GM21825 (cell line): Measurements from ENCODE around the gene METAP2.
"Not testable (repeated sequence)": the region's sequence is repeated elsewhere in the genome, so short reads cannot be mapped to it uniquely, and the experiment has no call there.

ENCODE experiments used
- ATAC-seq: cut with Tn5 transposase; IDR thresholded peaks from one replicate; pipeline ENCODE4 v1.9.1; 2021; ENCODE audit warnings: mild to moderate bottlenecking, moderate library complexity; ENCODE audit not compliant: unreplicated experiment

METAP2 gene

GRCh38 chr12:95462081-95462480 lies 11.9 kb upstream of the METAP2 start:
- no peak for ATAC-seq

DNA sequence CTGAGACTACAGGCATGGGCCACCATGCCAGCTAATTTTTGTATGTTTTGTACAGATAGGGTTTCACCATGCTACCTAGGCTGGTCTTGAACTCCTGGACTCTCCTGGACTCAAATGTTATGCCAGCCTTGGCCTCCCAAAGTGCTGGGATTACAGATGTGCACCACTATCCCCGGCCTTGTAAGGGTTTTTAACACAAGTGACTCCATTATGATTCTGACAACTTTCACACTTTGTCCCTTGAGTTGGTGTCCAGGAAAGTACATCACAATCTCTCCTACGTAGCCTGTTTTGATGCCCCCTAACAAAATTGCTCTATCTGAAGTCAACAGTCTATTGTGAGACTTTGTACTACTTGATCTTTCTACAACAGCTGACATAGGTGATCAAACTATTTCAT lies 11.4 kb upstream of the METAP2 start:
- no peak for ATAC-seq

GRCh38 chr12:95463050-95463449 lies 10.9 kb upstream of the METAP2 start:
- ATAC-seq = no peak

- ATAC-seq = not testable (repeated sequence)
Observed at GRCh38 chr12:95463776-95464175, 10.2 kb upstream of the METAP2 start.

- ATAC-seq = no peak
Observed at GRCh38 chr12:95465275-95465674, 8.7 kb upstream of the METAP2 start.

GRCh38 chr12:95470300-95470699 lies 3.7 kb upstream of the METAP2 start:
- no peak for ATAC-seq

- ATAC-seq = peak; percentile 40
Observed at GRCh38 chr12:95473231-95473883, 595 bp upstream of the METAP2 start.

DNA sequence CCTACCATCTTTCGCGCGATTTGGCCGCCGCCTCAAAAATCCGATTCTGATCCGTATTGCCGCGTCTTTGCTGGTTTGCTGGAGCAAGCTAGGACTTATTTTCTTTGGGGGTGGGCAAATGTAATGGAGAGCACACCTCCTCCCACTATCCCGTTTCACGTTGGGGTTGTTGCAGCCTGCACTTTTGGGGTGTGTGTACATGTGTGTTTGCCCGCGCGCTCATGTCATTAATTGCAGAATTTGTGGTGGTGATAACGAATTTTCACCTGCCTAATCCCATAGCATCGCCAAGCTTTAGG lies 657 bp downstream of the METAP2 start:
- ATAC-seq = no peak

DNA sequence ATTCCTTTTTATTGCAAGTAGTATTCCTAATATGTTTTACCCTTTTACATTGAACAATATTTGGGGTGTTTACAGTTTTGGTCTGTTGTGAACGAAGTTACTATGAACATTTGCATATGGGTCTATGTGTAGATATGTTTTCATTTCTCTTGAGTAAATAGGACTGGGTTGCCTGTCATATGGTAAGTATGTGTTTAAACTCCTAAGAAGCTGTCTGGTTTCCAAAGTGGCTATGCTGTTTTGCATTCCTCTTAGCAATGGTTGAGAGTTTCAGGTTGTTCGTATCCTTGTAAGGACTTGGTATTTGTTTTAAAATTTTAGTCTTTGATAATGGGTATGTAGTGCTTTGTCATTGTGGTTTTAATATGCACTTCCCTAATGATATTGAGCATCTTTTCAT lies 6.3 kb downstream of the METAP2 start:
- ATAC-seq = no peak

DNA sequence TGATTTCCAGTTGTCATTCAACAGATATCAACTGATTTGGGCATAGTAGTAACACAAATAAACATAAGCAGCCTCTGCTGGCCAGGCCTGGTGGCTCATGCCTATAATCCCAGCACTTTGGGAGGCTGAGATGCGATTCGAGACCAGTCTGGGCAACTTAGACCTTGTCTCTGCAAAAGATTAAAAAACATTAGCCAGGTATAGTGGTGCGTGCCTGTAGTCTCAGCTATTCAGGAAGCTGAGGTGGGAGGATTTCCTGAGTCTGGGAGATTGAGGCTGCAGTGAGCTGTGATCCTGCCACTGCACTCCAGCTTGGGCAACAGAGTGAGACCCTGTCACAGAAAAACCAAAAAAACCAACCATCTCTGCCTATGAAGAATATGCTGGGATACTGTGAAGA lies 7.1 kb downstream of the METAP2 start:
- ATAC-seq = no peak

DNA sequence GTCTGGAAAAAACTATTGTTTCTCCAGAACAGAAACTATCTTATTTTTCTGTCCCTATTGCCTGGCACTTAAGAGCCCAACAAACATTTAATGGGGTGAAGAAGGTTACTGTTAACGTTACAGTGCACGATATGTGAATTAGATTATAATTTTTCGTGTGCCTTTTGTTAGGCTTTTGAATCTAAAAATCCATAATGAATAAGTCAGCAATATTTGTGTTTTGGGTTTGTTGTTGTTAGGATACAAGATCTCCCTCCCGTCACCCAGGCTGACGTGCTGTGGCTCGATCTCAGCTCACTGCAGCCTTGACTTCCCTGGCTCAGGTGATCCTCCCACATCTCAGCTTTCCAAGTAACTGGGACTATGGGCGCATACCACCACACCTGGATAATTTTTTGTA lies 7.9 kb downstream of the METAP2 start:
- no peak for ATAC-seq

GRCh38 chr12:95482564-95482963 lies 8.6 kb downstream of the METAP2 start:
- not testable (repeated sequence) for ATAC-seq

GRCh38 chr12:95484524-95484923 lies 10.6 kb downstream of the METAP2 start:
- no peak for ATAC-seq

GRCh38 chr12:95487024-95487423 lies 13.1 kb downstream of the METAP2 start:
- no peak for ATAC-seq

- no peak for ATAC-seq
Observed at GRCh38 chr12:95492462-95492861, 18.5 kb downstream of the METAP2 start.

GRCh38 chr12:95494888-95495287 lies 20.9 kb downstream of the METAP2 start:
- no peak for ATAC-seq

DNA sequence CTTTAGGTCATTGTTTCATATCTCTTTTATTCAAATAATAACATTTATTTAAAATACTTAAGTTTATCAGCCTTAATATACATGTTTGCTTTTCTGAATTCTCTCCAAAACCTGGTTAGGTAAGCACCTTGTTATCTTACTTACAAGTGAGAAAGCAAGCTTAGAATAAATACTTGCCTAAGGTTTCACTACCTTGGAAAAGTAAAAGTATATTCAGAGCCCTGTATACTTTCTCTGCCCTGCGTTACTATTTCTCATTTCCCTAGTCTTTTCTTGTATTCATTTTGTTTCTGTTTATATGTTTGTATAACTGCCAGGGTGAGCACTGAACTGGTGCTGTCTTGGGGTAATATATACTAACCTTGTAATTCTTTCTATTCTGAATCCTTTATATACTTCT lies 21.5 kb downstream of the METAP2 start:
- no peak for ATAC-seq

DNA sequence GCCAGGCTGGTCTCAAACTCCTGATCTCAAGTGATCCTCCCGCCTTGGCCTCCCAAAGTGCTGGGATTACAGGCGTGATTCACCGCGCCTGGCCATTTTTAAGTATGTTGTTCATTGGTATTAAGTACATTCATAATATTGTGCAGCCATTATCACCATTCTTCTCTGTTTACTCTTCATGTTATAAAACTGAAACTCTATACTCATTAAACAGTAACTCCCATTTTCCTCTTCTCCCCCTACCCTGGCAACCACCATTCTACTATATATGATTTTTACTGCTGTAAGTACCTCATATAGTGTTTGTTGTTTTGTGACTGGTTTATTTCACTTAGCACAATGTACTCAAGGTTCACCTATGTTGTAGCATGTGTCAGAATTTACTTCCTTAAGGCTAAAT lies 23.1 kb downstream of the METAP2 start:
- no peak for ATAC-seq

GRCh38 chr12:95498968-95499367 lies 25.0 kb downstream of the METAP2 start:
- ATAC-seq = no peak

- ATAC-seq = no peak
Observed at GRCh38 chr12:95499772-95500171, 25.8 kb downstream of the METAP2 start.

GRCh38 chr12:95504140-95504539 lies 30.2 kb downstream of the METAP2 start:
- no peak for ATAC-seq

DNA sequence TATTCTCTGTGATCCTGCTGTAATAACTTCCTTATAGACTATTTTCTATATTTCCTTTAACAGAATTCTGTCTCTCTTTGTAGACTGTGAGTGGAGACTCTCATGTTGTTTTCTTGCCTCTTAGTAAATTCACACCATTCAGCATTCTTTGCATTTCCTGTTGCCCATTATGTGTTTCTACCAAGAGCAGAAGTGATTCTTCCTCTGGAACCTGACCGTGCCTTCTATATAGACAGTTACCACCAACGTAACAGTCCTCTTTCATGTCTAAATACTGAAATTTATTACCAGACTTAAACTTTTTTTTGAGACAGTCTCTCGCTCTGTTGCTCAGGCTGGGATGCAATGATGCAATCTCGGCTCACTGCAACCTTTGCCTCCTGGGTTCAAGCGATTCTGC lies 31.1 kb downstream of the METAP2 start:
- no peak for ATAC-seq

DNA sequence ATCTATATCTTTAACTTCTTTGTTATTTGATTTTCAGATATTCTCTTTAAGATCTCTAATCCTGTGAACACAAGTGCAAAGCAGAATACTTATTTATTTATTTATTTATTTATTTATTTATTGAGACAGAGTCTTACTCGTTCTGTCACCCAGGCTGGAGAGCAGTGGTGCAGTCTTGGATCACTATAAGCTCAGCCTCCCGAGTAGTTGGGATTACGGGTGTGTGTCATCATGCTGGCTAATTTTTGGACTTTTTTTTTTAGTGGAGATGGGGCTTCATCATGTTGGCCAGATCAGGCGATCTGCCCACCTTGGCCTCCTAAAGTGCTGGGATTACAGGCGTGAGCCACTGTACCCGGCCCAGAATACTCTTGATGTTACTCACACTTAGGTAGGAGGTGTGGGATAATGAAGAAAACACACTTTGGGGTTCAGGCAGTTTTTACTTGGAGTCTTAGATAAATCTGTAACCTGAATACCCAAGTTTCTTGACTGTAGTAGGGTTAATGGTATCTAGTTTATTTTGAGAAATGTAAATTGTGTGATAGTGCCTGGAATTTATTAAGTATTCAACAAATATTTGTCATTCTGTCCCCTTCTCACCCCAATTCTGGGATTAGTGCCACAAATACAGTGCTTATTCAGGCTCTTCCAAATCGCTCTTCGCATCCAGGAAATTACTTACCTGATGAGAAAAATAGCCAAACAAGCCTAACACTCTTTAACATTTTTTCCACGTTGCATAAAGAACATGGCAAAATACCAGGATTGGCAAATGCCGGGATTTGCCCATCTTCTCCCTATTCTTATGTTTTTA lies 33.0 kb downstream of the METAP2 start:
- ATAC-seq = no peak
